Fibroblast of skin of right biceps (primary cell): ENCODE data around the gene SPDEF.

Experiments
- DNase-seq: peaks from one replicate; pipeline ENCODE4 v3.0.0-alpha.2; 2013

Gene SPDEF

DNA sequence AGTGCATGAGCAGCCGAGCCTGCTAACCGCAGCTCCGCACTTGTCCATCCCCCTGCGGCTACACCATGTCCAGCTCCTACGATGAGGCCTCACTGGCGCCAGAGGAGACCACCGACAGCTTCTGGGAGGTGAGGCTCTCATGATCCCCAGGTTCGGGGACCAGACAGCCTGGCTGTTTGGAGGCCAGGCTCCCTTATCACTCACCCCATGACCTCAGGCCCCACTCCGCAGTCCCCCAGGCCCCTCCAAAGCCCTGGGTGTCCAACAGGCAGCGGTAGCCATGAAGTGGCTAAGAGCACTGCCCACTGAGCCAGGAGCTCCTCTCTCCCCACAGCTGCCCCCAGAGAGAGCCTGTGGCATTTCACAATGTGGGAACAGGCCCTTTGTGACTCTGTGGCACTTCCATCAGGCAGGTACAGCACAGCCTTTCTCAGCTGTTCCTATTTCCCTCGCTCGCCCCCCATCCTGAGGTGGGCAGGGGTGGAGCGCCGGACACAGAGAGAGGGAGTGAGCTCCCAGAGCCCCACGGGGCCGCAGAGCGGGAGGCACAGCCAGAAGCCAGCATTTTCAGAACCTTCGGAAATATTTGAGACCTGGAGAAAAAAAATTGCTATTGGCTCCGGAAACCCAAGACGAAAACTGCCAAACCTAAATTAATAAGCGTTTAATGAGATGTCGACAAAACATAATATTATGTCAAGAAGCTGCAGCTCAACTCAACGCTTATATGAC, 29.7 kb downstream of the SPDEF start:
- no peak for DNase-seq

DNA sequence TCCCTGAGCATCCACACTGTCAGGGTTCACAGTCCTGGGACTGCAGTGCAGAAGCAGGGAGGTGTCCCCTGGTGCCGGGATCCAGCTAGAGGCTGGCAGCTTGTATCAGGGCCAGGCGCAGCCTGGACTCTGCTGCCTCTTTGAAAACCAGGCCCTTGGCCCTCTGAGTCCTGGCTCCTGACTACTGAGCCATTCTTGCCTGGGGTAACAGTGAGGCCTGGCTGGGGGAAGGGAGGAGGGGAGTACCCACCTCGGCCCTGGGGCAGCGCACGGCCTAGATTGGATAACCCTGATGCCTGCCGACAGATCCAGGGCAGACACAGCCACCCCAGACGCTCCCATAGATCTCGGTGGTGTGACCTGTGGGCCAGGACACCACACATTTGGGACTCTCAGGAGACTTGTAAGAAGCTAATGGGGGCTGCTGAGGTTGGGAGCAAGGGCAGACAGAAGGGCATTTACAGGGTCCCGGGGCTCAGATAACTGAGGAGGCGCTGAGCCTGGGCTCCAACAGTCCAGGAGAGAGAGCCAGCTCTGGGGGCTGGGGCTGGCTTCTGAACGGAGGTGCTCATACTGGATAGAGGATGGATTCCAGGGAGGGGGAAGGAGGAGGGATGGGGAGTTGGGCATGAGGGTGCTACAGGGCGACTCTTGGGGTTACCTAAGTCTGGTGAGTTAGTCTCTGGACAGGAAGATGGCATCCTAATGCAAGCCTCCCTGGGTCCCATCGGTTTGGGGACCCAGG, 30.5 kb downstream of the SPDEF start:
- DNase-seq, result no peak

DNA sequence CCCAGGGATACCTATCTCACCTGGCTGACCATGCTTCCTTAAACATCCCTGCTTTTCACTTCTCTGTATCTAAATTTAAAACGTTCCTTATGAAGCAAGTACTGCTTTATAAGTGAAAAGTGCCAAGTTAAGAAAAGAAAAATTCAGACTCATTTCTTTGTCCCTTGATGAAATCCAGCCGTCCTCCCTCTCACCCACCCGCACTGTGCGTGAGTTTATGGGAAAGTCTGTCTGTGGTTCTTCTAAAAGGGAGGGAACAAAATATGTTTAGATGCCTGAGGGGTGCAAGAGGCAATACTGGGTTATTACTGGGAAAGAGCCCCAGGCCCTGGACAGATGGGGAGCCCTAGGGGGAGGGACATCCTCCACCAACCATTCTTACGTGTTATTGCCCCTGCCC, 31.2 kb downstream of the SPDEF start:
- DNase-seq, result no peak

DNA sequence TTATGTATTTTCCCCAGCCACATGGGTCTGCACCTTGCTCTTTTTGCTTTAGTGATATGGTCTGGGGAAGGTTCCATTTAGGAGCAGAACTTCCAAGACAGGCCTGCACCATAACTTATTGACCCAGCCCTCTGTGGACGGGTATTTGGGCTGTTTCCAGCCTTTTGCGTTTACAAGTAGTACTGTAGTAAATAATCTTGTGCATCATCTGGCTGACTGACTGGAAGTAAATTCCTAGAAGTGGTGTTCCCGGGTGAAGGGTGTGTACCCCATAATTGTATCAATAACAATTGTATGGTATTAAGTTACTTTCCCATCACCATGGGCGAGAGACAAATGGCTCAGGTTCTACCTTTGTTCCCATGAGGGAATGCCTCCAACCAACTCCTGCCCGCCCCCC, 31.6 kb downstream of the SPDEF start:
- DNase-seq, result no peak

DNA sequence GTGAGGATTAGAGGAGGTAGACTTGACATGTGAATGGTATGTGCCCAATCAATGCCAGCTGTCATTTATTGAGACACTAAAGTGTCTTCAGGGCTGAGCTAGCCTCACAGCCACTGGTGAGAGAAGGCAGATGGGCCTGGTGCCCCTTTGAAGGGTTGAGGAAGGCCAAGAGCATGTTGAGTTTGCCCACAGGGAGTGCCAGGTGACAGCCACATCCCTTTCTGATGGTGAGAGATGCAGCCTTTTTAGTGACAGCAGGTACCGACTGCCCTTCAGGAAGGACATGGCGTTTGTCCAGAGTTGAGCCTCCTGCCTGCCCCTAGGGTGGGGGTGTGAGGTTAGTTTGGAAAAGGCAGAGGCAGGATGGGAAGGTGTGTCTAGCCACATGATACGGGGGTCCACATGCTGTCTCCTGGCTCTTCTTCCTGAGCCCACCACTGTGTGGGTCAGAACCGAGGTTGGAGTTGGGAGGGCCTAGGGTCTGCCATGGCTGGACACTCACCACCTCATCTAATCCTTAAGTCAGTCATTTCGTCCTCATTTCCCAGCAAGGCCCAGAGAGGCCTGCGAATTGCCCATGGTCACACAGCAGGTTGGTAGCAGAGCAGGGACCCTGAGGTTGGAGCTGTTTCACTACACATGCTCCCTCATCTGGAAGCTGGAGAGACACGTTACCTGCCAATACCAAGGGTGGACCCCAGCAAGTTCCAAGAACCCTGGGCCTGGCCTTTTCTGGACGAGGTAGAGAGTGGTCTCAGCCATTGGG, 32.5 kb downstream of the SPDEF start:
- no peak for DNase-seq

DNA sequence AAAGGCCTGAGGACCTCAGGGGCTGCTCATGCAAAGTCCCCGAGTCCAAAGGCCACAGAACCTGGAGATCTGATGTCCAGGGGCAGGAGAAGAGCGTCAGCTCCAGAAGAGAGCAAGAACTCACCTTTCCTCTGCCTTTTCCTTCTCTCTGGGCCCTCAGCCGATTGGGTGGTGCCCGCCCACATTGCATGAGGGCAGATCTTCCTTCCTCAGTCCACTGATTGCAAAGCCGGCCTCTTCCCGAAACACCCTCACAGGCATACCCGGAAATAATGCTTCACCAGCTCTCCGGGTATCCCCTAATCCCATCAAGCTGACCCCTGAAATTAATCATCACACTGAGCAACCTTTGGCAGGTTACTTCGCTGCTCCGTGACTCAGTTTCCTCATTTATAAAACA, 33.4 kb downstream of the SPDEF start:
- DNase-seq, result no peak

DNA sequence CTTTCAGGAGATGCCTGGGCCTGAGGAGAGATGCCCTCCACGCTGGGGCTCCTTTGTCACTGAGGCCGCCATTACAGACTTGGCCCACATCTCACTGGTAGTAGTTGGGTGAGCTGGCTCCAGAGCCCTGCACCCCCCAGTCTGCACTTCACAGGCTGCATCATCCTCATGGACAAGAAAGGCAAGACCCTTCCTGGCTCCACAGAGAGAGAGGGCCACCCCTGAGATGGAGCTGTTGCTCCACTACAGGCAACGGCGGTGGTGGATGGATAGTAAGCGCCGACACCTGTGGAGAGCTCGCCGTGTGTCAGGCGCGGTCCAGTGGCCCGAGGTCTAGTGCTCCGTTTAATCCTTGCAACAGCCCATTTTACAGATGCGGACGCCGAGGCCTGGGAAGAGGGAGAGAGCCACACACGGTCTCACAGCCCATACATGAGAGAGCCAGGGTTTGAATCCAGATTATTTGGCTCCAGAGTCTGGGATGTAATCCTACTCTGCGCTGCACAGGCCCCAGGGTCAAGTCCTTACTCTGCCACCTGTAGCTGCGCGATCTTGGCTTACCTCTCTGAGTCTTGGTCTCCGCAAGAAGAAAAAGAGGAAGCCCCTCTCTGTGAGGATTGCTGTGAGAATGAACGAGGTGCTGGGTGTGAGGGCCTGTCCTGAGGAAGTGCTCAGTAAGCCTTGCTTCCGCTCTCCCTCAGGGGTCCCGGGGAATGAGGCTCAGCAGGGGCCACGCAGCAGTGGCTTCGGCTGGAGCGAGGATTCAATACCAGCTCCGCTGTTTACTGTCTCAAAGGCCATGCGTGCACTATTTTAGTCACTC, 34.5 kb downstream of the SPDEF start:
- DNase-seq, result no peak

DNA sequence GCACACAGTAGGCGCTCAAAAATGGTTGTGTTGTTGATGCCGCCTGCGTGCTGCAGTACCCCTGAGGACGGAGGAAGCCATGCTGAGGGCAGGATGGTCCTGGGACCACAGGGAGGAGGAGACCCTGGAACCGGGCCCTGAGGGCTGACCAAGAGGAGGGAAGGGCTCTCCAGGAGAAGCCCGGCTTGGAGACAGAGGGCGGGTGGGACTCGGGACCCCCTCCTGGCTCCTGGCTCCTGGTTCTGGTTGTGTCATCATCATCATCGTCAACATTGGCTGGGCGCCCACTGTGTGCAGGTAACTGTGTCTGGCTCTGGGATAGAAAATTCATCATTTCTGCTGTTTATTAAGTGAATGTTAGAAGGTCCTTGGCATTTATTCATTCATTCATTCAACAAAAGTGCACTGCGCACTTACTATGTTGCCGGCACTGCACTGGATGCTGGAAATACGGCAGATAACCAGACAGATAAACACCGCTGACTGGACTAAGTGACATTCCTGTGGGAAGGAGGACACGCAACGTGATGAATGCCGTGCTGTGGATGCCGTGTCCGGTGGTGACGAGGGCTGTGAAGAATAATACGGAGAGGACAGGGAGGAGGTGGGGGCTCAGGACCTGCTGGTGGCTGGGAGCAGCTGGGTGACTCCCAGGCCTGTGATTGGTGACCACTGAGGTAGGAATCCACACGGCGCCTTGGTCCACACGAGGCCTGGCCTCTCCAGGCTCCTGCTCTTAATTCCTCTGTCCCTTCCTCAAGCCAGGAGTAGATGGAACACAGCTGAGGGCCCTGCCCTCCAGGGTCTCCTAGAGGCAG, 35.3 kb downstream of the SPDEF start:
- DNase-seq, result no peak

DNA sequence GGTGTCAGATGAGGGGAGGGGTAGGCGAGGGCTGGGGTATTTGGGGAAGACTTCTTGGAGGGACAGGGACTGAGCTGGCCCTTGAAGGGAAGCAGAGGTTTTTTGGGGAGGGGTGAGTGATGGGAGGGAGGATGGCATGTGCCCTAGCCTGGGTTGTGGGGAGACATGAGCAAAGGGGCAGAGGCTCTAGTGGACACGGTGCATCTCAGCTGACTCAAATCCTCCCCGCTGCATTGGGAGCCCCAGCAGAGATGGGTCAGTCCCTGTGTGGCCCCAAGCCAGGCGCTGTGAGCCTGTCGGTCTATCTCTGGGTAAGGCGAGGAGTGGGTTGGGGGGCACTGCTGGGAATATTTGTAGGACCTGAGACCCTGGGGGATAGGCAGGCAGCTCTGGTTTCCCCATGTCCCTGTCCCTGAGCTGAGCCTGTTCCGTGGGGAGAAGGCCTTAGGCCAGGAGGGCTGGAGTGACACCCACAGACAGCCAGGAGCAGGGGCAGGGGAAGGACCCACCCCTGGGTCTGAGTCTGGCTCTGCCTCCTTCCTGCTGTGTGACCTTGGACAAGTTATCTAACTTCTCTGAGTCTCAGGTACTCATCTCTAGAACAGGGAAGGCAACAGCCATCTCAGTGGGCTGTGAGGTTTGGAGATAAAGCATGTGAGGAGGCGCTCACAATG, 36.0 kb downstream of the SPDEF start:
- no peak for DNase-seq

DNA sequence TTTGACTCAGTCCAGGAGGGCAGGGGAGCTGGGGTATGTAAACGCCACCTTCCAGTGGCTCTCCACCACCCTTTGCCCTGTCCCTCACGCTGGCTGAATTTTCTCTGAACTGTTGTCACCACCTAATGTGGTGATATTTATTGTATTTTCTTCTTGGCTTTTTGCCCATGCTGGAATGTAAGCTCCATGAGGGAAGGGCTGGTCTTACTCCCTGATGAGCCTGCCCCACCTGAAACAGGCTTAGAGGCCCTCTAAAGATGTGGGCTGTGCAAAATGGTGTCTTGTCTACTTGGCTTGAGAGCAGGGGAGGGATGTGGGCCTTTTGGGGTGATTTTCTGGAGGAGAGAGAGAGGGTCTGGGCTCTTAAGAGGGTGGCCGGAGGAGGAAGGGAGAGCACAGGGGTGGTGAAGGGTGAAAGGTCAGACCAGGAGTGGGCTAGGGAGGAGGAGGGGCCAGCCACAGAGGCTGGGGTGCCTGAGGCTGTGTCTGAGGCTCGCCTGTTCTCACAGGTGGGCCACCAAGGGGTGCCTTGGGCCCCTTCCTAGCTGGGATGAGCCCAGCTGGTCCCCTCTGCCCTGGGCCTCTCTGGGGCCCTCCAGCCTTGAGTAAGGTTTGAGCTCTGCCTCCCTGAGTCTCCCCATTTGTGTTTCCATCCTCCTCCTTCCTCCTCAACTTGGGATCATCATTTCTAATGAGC, 37.3 kb downstream of the SPDEF start:
- no peak for DNase-seq

DNA sequence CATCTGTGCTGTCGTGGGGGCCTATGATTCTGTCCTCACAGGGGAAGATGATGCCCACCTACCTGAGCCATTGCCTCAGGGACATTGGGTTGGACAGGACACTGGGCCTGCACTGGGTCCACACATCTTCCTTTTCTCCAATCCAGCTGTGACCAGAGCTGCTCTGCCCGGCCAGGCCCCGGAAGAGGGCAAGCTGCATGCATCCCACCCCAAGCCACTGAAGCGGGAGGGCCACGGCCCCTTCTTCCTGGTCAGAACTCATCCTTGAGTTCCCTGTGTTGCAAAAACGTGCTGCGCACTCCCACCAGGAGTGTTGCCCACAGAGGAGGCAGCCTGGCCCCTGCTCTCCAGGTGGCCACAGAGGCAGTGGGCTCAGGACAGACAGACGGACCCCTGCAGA, 38.2 kb downstream of the SPDEF start:
- DNase-seq, result no peak

DNA sequence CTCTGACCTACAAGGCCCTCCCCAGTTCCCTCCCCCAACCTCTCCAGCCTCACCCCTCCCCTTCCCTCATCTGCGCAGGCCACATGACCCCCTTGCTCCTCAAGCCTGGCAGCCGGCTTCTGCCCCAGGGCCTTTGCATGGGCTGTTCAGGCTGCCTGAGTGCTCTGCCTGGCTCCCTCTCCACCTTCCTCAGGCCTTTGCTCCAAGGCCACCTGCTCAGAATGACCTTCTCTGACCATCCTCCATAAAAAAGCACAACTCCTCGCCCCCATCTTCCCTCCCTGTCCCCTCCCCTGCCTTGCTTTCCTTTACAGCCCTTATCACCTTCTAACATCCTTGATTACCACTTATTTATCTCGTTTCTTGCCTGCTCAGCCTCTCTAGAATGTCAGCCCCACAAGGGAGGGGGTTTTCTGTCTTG, 38.7 kb downstream of the SPDEF start:
- no peak for DNase-seq

DNA sequence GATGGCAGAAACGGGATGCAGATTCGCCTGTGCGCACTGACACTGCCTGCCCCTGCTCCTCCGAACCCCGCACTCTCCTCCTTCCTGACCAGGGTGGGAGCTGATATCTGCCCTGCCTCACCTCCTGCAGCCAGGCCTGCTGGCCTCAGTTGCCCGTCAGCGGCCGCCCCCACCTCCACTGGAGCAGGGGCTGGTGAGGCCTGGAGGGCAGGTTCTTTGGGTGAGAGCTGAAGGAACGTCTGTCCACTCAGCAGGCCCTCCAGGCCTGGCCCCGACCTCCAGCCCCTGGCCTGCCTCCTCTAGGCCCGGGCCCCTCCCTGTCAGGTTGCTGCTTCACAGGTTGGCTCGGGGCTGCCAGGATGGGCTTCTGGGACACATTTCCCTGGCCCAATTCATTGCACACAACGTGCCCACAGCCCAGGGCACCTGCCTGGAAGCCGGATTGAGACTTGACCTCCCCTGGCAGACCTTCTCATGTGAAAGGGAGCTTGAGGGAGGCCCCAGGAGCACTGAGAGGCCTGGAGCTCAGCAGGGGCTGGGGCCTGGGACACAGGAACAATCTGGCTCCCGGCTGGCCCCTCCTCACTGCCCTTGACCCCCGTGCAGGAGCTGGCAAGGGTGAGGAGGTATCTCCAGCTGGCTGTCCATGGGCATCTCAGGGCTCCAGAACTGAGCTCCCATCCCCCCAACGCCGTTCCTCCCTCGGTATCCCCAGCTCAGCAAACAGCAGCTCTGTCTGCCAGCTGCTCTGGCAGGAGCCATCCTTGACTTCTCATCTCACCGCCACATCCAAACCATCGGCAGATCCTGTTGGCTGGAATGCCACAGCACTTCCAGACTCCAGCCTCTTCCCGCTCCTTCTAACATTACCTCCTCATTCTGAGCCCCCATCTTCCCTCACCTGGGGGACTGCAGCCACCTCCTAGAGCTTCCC, 39.5 kb downstream of the SPDEF start:
- DNase-seq, result no peak

DNA sequence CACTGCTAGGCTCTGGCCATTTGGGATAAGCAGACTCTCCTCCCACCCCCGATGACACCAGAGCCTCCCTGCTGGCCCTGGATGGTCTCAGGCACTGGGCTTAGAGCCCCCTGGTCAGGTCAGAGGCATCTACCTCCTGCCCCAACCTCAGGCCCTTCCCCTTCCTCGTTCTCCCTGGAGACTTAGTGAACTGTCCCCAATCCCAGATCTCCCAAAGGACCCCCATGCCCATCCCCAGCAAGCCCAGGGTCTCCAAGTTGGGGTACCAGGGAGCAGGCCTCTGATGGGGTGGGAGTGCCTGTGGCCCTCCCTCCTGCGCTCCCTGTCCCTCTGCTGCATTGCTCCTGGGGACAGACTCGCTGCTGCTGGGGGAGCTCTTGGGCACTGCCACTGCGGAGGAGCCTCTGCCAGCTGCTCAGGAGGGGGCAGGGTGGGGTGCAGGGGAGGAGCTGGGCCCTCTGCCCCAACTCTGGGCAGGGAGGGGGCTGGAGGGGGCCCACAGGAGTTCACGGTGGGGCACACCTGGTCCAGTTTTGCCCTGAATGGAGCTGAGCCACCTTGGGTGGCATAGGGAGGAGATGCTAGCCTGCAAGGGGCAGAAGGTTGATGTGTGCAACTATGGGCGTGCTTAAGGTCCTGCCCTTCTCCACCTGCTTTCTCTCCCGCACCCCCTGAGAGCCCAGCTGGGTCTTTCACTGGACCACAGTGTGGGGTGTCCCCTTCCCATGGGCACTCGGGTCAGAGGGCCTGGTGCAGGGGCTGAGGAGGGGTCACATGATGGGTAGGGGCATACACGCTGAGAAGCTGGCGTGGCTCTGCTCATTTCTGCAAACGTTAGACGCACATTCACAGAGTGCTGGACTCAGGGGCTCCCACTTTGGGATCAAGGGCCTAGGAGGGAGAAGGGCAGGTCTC, 40.4 kb downstream of the SPDEF start:
- no peak for DNase-seq

DNA sequence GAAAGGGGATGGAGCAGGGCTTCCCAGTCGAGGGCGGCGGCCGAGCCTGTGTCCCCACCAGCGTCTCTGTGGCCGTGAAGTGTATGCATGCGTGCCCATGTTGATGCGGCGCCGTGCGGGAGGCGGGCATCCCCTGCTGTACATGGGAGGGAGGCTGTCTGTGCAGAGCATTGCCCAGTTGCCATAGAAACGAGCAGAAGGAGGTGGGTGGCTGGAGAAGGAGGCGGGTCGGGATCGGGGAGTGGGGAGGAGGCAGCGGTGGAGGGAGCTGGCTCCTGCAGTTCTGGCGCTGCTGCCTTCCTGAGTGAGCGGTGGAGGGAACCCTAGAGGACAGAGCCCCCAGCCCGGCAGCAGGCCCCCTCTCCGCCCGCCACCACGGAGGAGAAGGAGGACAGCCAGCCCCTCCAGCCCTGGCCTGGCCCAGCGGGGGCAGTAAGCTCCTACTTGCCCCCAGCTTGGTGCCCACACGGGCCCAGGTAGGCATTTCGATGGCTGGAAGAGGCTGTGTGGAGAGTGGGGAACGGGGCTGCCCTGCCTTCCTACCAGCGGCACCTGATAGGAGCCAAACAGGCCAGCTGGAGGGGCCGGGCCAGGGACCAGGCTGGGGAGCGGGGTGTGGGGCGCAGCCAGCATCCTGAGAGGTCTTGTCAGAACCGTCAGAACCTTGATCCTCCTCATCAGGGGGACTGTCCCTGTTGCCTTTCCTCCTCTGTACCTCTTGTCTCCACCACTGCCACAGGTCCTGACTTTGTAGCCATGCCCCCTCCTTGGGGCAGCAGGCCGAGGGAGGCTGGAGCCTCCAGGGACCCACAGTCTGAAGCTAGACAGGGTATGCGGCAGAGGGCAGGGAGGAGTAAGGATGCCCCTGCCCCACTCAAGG, 41.3 kb downstream of the SPDEF start:
- peak; percentile 50 for DNase-seq

DNA sequence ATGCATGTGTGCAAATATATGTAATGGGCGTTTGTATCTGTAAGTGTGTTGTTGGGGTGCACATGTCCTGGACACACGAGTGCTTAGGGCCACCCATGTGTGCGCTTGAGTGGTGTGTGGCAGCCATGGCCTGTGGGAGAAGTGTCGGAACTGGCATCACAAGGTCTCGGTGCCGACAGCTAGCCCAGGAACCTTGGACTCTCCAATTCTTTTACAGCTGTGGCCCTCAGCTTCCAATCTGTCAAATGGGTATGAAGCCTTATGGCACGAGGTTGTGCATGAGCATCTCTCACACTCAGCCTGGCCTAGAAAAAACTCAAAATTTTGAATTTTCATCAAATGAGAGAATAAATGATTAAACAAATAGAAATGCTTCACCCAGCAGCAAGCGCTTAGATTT, 42.0 kb downstream of the SPDEF start:
- DNase-seq, result no peak

DNA sequence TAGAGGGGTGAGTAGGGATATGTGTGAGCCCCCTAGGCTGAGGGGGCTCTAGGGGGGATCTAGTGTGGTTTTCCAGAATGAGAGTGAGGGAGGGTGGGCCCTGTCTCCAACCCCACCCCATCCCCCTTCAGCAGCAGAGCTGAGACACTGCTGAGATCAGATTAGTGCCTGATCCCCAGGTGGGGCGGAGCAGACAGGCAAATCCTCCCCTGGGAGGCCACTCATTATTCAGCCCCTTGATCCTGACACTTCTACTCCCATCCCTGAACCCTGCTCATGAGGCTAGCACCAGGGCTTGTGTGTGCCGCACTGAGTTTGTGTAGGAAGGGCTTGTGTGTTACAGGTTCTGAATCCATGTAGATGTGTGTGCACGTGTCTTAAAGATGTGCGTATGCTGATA, 42.5 kb downstream of the SPDEF start:
- DNase-seq, result no peak

DNA sequence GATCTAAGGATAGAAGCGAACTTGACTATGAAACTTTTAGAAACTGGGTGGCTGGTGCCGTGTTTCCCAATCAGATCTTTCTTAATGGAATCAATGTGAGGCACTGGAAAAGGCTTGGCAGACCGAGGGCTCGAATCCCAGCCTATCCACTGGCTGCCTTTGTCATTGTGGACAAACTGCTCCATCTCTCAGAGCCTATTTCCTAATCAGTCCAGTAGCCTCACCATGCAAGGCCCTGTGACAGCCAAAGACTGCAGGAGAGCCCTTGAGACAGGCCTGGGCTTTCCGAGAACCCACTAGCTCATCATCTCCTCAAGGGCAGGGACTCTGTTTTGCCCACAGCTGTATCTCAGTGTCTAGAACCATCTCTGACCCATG, 43.4 kb downstream of the SPDEF start:
- no peak for DNase-seq
